Adipose tissue (tissue), 3 donors: ENCODE data around the gene S100B. TPM values are rescaled to one million over a fixed set of nuclear protein-coding genes. Genes with fewer than 3 reads are reported as not detected.
"Not testable (repeated sequence)": the region's sequence is repeated elsewhere in the genome, so short reads cannot be mapped to it uniquely, and the experiment has no call there.

Experiments
- H3K27ac ChIP-seq: one replicate; pipeline ENCODE4 v1.5.1; 2013; ENCODE audit warnings: low read depth, low read length
- WGBS, 3 donors: extraction: QIAGEN DNeasy Blood & Tissue Kit; methylation state at CpG; one replicate each; pipeline ENCODE4 v1.1.7; 2013; 5-methylcytosine and 5-hydroxymethylcytosine counted together
- polyA plus RNA-seq, 3 donors: library from polyadenylated mRNA; stranded (reverse); fragments of 200-250 nt; gene quantifications; one replicate each; pipeline ENCODE4 v1.2.3, GENCODE V29; 2013
- donor health status: healthy with polysubstance abuse.
- donor health status: Bipolar disorder and iron deficiency.
- donor health status: healthy.

Gene S100B
- polyA plus RNA-seq, 3 donors, result 6.3 to 271 (median 83.2) TPM

DNA sequence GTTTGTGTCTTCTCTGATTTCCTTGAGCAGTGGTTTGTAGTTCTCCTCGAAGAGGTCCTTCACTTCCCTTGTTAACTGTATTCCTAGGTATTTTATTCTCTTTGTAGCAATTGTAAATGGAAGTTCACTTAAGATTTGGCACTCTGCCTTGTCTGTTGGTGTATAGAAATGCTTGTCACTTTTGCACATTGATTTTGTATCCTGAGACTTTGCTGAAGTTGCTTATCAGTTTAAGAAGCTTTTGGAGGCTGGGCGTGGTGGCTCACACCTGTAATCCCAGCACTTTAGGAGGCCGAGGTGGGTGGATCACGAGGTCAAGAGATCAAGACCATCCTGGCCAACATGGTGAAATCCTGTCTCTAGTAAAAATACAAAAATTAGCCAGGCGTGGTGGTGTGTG lies 27.1 kb downstream of the S100B start:
- not testable (repeated sequence) for H3K27ac ChIP-seq
- 92 to 95% (median 94%) methylated on average over 5 of the region's 5 CpGs for WGBS, 3 donors

DNA sequence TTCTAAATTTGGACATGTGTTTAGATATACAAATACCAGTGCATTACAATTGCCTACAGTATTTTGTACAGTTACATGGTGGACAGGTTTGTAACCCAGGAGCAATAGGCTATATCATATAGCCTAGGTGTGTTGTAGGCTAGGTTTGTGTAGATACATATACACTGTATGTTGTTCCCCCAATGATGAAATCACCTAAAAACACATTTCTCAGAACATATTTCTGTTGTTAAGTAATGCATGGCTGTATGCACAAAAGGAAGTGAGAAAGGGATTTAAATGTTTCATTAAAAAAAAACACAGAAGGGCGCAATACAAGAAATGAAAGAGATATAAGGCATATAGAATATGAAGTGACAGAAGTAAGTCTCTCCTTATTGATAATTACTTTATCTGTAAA lies 32.0 kb downstream of the S100B start:
- no peak overlapping the region for H3K27ac ChIP-seq
- WGBS, 3 donors, result 92 to 100% (median 98%) methylated on average over 1 of the region's 1 CpG

DNA sequence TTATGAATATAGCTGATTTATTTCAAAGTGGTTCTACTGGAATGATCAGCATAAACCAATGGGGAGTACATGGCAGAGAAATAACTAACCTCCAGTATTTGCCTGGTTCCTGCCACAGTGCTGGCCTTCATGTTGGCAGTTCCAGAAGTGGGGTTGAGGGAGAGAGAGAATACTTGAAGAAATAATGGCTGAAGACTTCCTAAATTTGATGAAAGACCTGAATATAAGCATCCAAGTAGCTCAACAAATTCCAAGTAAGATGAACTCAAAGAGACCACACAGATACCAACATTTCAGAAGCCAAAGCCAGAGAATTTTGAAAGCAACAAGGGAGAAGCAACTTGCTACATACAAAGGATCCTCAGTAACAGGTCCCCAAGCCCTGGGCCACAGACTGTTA lies 34.3 kb downstream of the S100B start:
- no peak overlapping the region for H3K27ac ChIP-seq

DNA sequence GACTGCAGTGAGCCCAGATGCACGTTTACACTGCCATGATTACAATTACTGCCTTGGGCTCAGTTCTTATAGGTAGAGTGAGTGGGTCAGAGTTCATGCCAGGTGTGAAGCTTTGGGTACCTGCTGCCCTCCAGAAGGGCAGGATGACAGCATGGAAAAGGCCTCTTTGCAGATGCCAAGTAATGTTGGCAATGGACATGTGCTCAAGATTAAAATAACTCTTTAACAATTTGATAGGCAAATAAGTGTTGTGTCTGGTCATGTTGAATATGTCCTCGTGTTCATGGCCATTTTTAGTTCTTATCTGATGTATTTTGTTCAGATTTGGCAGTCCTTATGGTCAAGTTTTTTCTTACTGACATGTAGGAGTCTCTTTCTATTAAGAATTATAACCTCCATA lies 34.8 kb downstream of the S100B start:
- H3K27ac ChIP-seq, result no peak overlapping the region
- WGBS, 3 donors, result 67 to 92% (median 87%) methylated on average over 2 of the region's 2 CpGs

DNA sequence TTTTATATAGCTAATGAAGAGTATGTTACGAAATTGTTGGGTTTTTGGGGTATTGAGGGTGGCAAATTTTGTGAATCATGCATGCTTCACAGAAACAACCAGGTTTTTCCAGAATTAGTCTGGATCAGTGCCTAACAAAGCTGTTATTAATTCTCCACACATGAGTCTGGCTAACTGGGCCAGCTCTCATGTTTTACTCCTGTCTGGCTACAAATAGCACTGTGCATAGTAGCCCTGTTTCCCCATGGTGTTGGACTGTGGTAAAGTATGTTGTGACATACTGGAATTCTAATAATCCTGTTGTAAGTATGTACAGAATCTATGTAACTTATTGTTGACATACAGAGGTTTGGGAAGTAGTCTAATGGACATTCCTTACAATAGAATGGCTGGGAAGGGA lies 35.8 kb downstream of the S100B start:
- no peak overlapping the region for H3K27ac ChIP-seq
- WGBS, 3 donors, result 95 to 98% (median 95%) methylated on average over 1 of the region's 1 CpG

DNA sequence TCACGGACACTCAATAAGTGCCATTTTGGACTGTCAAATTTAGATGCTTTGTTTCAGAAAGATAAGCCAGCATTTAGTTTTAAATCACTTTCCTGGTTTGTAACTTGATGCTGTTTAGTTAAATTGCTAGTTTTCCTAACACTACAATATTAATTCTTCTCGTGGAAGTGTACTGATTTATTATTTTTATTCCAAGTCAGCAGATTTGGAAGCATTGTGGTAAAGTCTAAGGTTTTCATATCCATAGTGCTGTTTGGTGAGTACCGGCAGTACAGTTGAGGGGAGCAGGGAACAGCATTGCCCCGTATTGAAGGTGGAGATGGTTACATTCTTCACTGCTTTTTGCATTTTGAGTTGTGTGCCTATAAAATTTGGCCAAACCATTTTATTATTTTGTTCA lies 36.3 kb downstream of the S100B start:
- H3K27ac ChIP-seq, result no peak overlapping the region
- 92 to 96% (median 93%) methylated on average over 4 of the region's 4 CpGs for WGBS, 3 donors

DNA sequence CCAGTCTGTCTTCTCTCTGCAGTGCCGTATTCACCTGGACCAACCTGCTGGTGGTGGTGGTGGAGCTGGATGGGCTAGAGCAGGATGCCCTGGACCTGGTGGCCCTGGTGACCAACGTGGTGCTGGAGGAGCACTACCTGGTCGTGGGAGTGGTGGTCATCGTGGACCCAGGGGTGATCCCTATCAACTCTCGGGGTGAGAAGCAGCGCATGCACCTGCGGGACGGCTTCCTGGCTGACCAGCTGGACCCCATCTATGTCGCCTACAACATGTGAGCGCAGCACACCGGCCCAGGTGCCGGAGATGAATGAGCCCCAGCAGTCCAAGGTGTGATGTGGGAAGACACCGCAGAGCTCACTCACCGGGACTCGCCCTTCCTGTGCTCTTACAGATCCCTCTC lies 37.5 kb downstream of the S100B start:
- no peak overlapping the region for H3K27ac ChIP-seq

DNA sequence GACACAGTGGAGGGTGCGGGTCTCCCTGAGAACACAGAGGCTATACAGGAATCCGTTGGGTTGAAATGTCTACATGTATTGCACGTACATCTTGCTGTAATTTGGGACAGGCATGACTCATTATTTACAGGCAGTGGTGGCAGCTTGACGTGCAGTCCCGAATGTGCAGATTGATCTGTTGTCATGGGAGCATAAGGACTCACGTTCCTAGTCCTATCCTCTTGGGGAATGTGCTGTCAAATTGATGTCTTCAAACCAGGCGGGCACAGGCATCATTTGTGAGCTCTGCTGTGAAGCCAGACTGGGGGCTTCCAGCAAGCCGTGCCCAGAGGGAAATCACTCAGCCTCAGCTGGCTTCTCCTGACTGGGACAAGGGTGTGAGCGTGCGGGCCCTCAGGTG lies 40.5 kb downstream of the S100B start:
- WGBS, 3 donors, result 91 to 92% (median 91%) methylated on average over 10 of the region's 10 CpGs
- no peak overlapping the region for H3K27ac ChIP-seq

More for the DNA sequence above, 37.5 kb downstream of the S100B start:
- WGBS, 3 donors, result 87 to 95% (median 93%) methylated on average over 15 of the region's 15 CpGs

DNA sequence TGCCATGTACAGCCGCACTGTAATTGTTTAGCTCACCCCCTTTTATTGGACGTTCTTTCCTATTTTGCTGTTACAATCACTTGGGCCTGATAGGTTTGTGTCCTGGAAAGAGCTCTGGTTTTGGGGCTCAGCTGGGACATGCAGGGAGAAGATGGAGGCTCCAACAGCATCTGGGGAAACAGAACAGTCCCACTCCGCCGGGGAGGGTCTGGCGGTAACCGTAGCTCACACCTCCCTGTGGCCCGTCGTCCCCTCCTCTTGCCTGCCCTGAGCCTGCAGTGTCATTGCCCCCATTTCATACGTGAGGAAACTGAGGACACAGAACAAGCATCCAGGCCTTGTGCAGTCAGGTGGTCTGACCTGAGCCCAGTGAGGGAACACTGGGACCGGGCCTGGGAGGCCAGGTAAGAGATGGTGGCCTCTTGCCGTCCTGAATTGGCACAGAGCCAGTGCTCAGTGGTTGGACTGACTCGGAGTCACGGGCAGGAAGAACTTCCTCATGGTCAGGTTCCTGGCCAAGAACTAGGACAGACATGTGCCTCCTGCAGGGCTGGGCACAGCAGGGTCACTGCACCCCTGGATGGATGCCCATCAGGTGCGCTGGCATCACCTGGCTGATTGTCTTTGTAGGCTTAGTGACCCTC lies 41.8 kb downstream of the S100B start:
- H3K27ac ChIP-seq, result no peak overlapping the region
- 79 to 85% (median 81%) methylated on average over 14 of the region's 14 CpGs for WGBS, 3 donors

DNA sequence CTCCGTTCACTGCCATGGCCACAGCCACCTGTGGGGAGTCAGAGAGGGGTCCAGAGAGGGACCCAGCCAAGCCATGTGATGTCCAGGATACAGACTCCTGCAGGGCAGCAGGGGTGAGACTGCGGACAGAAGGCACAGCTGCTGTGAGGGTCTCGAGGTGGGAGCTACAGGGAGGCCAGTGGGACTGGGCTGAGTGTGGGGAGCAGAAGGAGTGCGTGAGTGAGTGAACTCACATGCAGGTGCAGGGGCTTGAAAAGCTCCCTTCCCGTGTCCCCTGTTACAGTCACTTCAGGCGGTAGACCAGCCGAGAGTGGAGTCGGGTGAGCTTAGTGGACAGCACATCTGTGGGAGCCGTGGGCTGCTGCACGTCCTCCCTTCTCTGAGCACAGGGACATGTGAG lies 42.4 kb downstream of the S100B start:
- WGBS, 3 donors, result 80 to 90% (median 90%) methylated on average over 5 to 10 of the region's 10 CpGs
- no peak overlapping the region for H3K27ac ChIP-seq

DNA sequence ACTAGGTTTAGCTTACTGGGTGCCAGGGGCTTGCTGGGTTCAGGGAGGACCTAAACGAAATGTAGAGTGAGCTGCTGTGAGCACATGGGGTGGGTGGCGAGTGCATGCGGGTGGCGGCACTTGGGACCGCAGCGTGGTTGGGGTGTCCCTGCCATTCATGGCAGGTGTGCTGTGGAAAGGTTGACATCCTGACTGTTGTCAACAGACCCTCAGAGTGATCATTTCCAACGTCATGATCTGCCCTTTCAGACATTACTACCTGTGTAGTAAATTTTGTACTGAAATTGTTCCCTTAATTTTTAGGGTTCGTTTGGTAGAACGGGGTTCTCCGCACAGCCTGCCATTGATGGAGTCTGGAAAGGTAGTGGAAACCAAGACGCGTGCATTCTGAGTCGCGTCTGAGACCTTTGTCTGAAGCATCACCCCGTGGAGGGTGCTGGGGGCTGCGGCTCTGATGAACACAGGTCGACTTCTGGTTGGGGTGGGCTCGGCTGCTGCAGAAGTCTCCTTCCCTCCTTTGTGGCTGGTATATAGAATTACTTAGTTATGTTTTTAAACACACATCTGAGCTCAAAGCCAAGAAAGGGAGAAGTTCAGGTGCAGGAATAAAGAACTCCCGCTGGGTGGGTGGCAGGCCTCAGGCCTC lies 43.3 kb downstream of the S100B start:
- no peak overlapping the region for H3K27ac ChIP-seq
- WGBS, 3 donors, result 94 to 95% (median 95%) methylated on average over 19 of the region's 19 CpGs

DNA sequence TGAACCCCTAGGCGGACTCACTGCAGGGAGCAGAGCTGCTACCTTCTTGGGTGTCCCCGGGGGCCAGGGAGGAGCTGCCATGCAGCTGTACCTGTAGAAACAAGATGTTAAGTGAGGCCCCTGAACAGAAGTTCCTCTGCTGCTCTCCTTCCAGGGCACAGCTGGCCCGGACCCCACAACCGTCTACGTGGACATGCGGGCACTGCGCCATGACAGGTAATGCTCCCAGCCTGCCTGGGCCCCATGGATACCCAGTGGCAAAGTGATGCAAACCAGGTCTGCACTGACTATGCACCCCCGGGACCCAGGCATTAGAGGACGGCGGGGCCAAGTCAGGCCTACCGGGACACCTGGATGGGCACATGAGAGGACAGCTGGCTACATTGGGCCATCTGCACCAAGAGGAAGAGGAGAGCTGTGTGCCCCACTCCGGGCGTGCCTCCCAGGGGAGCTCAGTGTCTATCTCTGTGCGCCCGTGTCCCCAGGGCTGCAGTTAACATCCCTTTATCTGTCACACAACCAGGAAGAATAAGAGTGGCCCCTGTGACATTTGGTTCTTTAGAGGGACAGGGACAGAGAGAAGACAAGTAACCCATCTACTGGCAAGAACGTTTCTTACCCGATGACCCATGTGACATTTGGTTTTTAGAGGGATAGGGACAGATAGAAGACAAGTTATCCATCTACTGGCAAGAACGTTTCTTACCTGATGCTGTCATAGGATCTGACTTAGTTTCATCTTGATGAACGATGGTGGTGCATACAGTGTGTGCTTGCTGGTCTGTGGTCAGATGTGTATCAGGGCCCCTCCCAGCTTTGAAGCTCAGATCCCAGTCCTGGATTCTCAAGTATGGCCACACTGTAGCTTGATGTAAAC lies 44.1 kb downstream of the S100B start:
- H3K27ac ChIP-seq, result no peak overlapping the region
- 89 to 96% (median 91%) methylated on average over 19 of the region's 19 CpGs for WGBS, 3 donors

DNA sequence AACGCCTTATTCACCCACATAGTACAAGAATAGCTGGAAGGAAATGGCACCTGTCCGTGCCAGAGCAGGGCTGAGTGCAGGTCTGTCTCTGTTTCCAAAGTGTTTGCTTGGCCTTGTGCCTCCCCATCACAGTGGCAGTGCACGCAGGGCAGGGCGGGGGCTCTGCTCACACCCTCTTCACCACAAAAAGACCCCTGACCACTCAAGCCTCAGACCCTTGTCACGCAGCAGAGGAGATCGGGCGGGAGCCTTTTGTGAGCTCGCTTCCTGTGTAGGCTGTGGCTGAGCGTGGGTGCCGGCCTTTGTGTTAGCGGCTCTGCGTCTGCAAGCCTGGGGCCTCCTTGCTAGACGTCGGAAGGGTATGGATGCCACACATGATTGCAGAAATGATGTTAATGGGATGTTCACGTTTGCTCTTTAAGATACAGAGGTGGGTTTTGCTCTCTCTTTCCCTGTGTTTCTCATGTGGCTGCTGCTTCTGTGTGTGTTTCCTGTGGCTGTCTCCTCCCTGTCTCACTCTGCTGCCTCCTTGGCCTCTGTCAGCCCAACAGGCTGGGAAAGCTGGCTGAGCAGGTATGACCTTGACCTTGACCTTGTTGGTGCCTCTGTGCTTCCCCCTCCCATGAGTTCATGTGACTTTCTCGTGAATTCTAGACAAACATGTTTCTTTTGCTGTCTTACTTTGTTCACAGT lies 45.4 kb downstream of the S100B start:
- H3K27ac ChIP-seq, result no peak overlapping the region
- 69 to 76% (median 69%) methylated on average over 16 of the region's 16 CpGs for WGBS, 3 donors

DNA sequence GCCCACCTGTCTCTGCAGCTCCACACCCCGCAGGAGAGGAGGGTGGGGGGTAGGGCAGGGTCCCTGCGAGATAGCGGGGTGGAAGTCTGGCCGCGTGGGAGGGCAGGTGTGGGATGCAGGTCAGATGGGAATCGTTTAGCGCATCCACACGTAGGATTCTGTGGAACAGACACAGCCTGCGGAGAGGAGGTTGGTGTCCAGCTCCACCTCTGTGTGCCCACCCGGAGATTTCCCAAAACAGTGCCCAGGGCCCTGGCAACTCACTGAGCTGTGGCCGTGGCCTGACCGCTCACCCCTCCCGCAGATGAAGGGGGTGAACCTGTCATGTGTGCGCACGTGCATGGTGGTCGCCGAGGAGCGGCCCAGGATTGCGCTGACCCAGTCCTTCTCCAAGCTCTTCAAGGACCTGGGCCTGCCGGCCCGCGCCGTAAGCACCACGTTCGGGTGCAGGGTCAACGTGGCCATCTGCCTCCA lies 46.9 kb downstream of the S100B start:
- H3K27ac ChIP-seq, result no peak overlapping the region
- 95 to 96% (median 95%) methylated on average over 26 of the region's 26 CpGs for WGBS, 3 donors

DNA sequence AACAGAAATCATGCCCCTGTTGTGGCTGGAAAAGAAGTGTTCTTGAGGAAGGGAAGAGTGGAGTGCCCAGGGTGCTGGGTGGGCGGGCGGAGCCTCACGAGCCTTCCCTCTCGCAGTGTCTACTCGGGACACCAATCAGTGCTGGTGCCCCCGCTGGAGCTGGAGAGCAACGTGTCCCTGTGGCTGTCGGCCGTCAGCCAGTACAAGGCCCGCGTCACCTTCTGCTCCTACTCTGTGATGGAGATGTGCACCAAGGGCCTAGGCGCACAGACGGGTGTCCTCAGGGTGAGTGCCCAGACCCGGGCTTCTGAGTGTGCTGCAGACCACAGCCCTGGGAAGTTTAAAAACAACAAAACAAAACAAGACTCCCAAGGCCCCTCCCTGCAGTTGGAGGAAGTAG lies 47.4 kb downstream of the S100B start:
- H3K27ac ChIP-seq, result no peak overlapping the region
- 92 to 94% (median 92%) methylated on average over 14 of the region's 14 CpGs for WGBS, 3 donors

DNA sequence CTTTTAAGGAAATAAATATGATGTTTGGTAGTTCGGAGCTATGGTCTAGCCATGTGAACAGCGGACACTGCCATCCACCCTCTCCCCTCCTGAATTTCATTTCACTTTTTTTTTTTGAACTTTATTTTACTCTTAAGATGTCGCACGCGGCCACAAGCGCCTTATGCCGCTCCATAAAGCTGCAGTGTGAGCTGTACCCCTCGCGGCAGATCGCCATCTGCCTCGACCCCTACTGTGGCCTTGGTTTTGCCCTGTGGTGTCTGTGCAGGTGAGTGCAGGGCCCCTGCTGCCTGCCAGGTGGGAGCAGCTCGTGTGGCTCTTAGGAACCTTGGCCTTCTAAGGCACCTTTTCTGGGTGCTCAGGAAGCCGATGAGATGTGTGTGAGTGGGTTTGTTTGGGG lies 48.1 kb downstream of the S100B start:
- H3K27ac ChIP-seq, result no peak overlapping the region
- 93 to 96% (median 94%) methylated on average over 13 of the region's 13 CpGs for WGBS, 3 donors

DNA sequence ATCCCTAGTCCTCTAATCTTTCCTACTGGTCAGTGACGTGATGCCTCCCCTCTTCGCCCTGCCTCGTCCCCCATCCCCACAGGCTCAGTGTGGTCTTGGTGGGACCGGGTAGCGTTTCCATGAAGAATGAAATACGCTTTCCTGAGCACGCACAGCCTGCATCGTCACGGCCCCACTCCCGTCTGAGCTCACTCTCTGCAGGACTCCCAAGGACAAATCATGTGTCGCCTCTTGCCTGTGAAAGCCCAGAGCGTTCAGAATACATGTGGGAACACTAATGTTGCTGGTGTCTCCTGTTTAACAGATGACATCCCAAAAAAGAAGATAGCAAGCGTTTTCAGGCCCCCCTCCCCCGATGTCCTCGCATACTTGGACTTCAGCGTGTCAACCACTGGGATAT lies 49.2 kb downstream of the S100B start:
- WGBS, 3 donors, result 94 to 98% (median 96%) methylated on average over 16 of the region's 16 CpGs
- no peak overlapping the region for H3K27ac ChIP-seq

DNA sequence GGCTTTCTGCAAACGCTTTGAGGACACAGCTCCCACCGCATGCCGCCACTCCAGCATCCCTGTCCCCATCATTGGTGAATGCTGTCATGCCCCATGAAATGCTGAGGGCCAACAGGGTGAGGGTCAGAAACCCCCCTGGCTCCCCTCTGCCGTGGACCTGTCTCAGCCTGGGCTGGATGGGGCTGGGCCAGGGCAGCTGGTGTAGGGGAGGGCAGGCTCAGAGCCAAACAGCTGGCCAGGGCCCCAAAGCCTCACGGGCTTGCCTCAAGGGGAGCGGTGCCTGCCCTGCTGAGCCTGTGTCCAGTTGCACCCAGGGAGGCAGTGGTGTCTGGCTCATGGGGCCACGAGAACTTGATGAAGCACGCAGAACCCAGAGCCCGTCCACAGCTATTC lies 49.7 kb downstream of the S100B start:
- H3K27ac ChIP-seq, result no peak overlapping the region
- 90 to 97% (median 92%) methylated on average over 8 to 9 of the region's 9 CpGs for WGBS, 3 donors
